ENCODE data around the gene PTPN3.

Gene PTPN3

DNA sequence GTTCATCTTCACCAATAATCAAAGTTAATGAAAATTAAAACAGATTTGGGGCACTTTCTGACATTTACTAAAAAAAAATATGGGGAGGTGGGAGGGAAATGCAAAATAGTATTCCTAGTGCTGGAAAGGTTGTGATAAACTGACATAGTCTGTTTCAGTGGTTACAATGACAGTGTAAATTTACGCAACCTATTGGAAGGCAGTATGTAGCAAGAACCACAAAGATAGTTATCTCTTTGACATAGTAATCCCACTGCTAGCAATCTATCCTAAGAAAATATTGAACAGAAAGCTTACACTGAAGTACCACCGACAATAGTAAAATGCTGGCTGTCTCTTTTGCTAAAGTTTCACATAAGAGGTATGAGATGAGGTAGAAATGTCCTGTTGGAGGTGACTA, 162.2 kb downstream of the PTPN3 start:
- DNase-seq (ENCODE audit: low spot score), result no peak
- no peak overlapping the region for H3K27ac ChIP-seq
- TF ChIP-seq, protein P1, sequence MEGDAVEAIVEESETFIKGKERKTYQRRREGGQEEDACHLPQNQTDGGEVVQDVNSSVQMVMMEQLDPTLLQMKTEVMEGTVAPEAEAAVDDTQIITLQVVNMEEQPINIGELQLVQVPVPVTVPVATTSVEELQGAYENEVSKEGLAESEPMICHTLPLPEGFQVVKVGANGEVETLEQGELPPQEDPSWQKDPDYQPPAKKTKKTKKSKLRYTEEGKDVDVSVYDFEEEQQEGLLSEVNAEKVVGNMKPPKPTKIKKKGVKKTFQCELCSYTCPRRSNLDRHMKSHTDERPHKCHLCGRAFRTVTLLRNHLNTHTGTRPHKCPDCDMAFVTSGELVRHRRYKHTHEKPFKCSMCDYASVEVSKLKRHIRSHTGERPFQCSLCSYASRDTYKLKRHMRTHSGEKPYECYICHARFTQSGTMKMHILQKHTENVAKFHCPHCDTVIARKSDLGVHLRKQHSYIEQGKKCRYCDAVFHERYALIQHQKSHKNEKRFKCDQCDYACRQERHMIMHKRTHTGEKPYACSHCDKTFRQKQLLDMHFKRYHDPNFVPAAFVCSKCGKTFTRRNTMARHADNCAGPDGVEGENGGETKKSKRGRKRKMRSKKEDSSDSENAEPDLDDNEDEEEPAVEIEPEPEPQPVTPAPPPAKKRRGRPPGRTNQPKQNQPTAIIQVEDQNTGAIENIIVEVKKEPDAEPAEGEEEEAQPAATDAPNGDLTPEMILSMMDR (IDR thresholded peaks at IDR 0.05), result no peak
- H3K4me3 ChIP-seq, result no peak overlapping the region

DNA sequence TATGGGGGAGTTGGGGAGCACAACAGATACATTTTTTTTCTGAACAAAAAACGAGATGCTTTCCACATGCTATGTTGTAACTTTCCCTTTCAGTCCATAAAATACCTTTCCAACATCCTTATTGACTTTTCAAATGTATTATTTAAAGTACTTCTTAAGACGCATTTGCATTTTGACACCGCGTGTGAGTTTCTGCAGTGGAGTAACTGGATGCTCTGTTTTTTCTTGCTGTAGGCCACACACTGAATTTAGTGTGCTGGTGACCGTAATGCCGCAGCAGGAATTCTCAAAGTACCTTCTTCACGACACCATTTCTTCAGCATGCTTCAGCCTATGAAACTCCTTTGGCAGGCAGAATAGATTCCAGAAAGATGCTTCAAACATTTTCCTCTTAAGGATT, 163.0 kb downstream of the PTPN3 start:
- DNase-seq (ENCODE audit: low spot score), result no peak
- no peak overlapping the region for H3K27ac ChIP-seq
- H3K4me3 ChIP-seq, result no peak overlapping the region
- TF ChIP-seq, protein P1 (IDR thresholded peaks at IDR 0.05), result no peak

DNA sequence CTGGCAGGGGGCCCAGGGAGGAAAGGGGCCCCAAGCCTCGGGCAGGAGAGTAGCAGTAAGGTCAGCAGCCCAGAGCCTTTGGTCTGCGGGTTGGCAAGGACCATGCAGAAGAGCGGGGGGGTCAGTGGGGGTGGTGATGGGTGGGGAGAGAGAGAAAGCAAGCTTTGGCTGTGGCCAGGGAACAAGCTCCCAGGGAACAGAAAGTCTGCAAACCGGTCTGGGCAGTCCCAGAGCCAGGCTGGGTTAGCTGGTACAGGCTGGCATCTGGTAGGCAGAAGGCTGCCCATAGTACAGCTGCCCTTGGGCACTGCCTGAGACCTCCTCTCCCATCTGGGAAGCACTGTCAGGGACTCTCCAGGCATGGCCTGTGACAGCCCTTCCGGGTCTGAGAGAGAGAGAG, 166.8 kb downstream of the PTPN3 start:
- no peak for DNase-seq (ENCODE audit: low spot score)
- no peak overlapping the region for H3K4me3 ChIP-seq
- TF ChIP-seq, protein P1 (IDR thresholded peaks at IDR 0.05), result no peak
- no peak overlapping the region for H3K27ac ChIP-seq

DNA sequence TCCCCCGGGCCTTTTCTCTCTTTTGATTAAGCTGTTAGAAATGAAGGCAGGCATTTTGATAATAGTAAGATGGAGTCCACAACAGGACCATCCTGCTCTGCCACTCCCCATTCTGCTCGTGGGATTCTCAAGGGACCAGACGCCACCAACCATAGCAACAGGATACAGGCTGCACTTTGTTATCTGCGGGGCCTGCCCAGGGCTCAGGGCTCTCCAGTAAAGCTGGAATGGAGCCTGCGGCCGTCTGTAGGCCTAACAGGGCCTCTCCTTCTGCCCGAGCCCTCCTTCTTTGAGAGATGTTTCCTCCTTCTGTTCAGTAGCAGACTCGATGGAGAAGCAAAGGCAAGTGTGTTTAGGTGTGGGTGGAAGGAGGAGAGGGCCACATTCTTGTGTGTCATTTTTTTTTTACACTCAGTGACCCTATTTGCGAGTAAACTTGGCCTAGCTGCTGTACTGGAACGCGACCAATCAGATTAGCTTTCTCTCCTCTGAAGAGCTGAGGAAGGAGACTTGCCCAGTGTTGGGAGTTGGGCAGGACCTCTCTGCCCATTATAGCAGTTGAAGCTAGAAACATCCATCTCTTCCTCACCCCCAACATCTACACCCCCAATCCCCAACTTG, 168.4 kb downstream of the PTPN3 start:
- Histone ChIP-seq H3K27ac (no peak overlapping the region), H3K4me3 (peak overlapping the region; percentile 20)
- no peak for DNase-seq (ENCODE audit: low spot score)
- TF ChIP-seq, protein P1 (IDR thresholded peaks at IDR 0.05), result no peak

DNA sequence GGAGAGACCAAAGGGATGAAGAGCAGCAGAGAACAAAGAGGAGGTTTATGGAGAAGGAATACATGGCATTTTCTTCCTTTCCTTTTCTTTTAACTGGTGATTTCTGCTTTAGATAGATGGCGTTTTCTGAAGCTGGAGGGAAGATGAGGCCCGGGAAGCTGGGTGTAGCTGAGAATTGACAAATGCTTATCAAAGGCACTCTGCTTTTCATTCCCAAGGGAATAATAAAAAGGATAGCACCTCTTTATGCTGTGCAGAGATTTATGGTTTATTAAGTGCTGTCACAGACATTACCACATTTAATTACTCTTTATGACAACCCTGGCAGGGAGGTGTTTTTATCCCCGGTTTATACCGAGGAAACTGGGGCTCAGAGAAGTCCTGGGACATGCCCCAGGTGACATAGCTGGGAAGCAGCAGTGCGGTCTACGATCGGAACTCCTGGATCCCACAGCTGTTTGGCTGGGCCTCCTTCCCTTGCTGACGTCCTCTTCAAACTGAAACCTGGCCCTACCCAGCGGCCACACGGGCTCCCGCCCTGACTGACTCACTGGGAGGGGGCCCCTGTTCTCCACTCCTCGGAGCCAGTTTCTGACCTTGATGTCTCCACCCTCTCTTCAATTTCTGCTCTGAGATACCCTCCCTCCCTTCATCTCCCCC, 169.0 kb downstream of the PTPN3 start:
- TF ChIP-seq, protein P1 (IDR thresholded peaks at IDR 0.05), result no peak
- no peak for DNase-seq (ENCODE audit: low spot score)
- H3K4me3 ChIP-seq, result peak overlapping the region; percentile 20
- H3K27ac ChIP-seq, result no peak overlapping the region

Data from coronary artery (tissue), 2 donors.